HepG2 (cell line): ENCODE measurements around the gene SIVA1. TPM values are rescaled to one million over a fixed set of nuclear protein-coding genes. Genes with fewer than 3 reads are reported as not detected.

Experiments
- AHR ChIP-seq: IDR thresholded peaks from 2 replicates; pipeline ENCODE4 v1.6.1; 2018; ENCODE audit warnings: missing genetic modification reagents, missing compliant biosample characterization
- BCL6 ChIP-seq: IDR thresholded peaks from 2 replicates; pipeline ENCODE4 v1.6.1; 2016; ENCODE audit warnings: missing genetic modification reagents, missing compliant biosample characterization
- BHLHE40 ChIP-seq: IDR thresholded peaks from 2 replicates; pipeline ENCODE4 v1.6.1; 2011; ENCODE audit warnings: low read length, improper control_type of control experiment
- CC2D1A ChIP-seq: sonication (generic); formaldehyde crosslinking; IDR thresholded peaks from 2 replicates; pipeline ENCODE4 v1.8.1; 2023; ENCODE audit warnings: mild to moderate bottlenecking, missing genetic modification reagents
- CERS6 ChIP-seq: sonication (generic); formaldehyde crosslinking; IDR thresholded peaks from 2 replicates; pipeline ENCODE4 v1.5.0; 2020; ENCODE audit warnings: missing genetic modification reagents
- EP300 ChIP-seq, 3 experiments: sonication (generic) in 1 of 3; formaldehyde crosslinking in 1 of 3; IDR thresholded peaks; 2 replicates each; pipeline versions ENCODE4 v1.5.1 to v1.6.1; 2011 to 2020; ENCODE audit warnings: low read depth in 2 of 3, low read length in 2 of 3, borderline replicate concordance in 1 of 3, improper control_type of control experiment in 1 of 3, mild to moderate bottlenecking in 1 of 3, missing genetic modification reagents in 1 of 3, moderate library complexity in 1 of 3
- FUBP1 ChIP-seq: sonication (generic); formaldehyde crosslinking; IDR thresholded peaks from 2 replicates; pipeline ENCODE4 v1.5.1; 2020; ENCODE audit warnings: missing genetic modification reagents, mild to moderate bottlenecking, borderline replicate concordance
- HOMEZ ChIP-seq: IDR thresholded peaks from 2 replicates; pipeline ENCODE4 v1.6.1; 2016; ENCODE audit warnings: low read depth
- KDM2A ChIP-seq: sonication (generic); formaldehyde crosslinking; IDR thresholded peaks from 2 replicates; pipeline ENCODE4 v1.4.0; 2020; ENCODE audit warnings: low read depth, missing genetic modification reagents, borderline replicate concordance
- NCOA2 ChIP-seq: sonication (generic); formaldehyde crosslinking; IDR thresholded peaks from 2 replicates; pipeline ENCODE4 v1.8.0; 2022; ENCODE audit warnings: inconsistent platforms
- NONO ChIP-seq, 2 experiments: fragments of 450-650 bp in 1 of 2; sonication (generic) in 1 of 2; formaldehyde crosslinking in 1 of 2; IDR thresholded peaks in 1 of 2; conservative IDR thresholded peaks in 1 of 2; 2 replicates each; pipeline versions ENCODE4 v1.6.1 to v1.8.0; 2017 to 2022; ENCODE audit warnings: mild to moderate bottlenecking in 1 of 2, missing genetic modification reagents in 1 of 2, moderate library complexity in 1 of 2
- SP2 ChIP-seq: sonication (generic); formaldehyde crosslinking; IDR thresholded peaks from 2 replicates; pipeline ENCODE4 v1.5.1; 2020; ENCODE audit warnings: mild to moderate bottlenecking, missing genetic modification reagents
- STAG1 ChIP-seq: sonication (generic); formaldehyde crosslinking; IDR thresholded peaks from 2 replicates; pipeline ENCODE4 v1.4.0; 2020; ENCODE audit warnings: missing genetic modification reagents
- YY1 ChIP-seq: IDR thresholded peaks from 2 replicates; pipeline ENCODE4 v1.6.1; 2011; ENCODE audit warnings: low read length, low read depth, moderate library complexity, mild to moderate bottlenecking; ENCODE audit not compliant: insufficient read depth, insufficient replicate concordance
- ZMYM2 ChIP-seq: sonication (generic); formaldehyde crosslinking; IDR thresholded peaks from 2 replicates; pipeline ENCODE4 v1.8.0; 2022; ENCODE audit warnings: mild to moderate bottlenecking, missing genetic modification reagents
- ZNF138 ChIP-seq: sonication (generic); formaldehyde crosslinking; IDR thresholded peaks from 2 replicates; pipeline ENCODE4 v1.5.0; 2020; ENCODE audit warnings: mild to moderate bottlenecking, low read depth, missing genetic modification reagents
- ZNF260 ChIP-seq: sonication (generic); formaldehyde crosslinking; IDR thresholded peaks from 2 replicates; pipeline ENCODE4 v1.4.0; 2020; ENCODE audit warnings: missing genetic modification reagents, low read depth, mild to moderate bottlenecking, borderline replicate concordance
- ZNF33B ChIP-seq: sonication (generic); formaldehyde crosslinking; IDR thresholded peaks from 2 replicates; pipeline ENCODE4 v1.5.1; 2020; ENCODE audit warnings: mild to moderate bottlenecking, missing genetic modification reagents
- ZNF354B ChIP-seq: sonication (generic); formaldehyde crosslinking; IDR thresholded peaks from 2 replicates; pipeline ENCODE4 v1.8.0; 2022; ENCODE audit warnings: mild to moderate bottlenecking, missing genetic modification reagents
- ZNF549 ChIP-seq: sonication (generic); formaldehyde crosslinking; IDR thresholded peaks from 2 replicates; pipeline ENCODE4 v1.5.0; 2020; ENCODE audit warnings: missing genetic modification reagents
- ZNF878 ChIP-seq: sonication (generic); formaldehyde crosslinking; IDR thresholded peaks from 2 replicates; pipeline ENCODE4 v1.8.1; 2023; ENCODE audit warnings: mild to moderate bottlenecking, missing genetic modification reagents, moderate library complexity
- ZSCAN30 ChIP-seq: sonication (generic); formaldehyde crosslinking; IDR thresholded peaks from 2 replicates; pipeline ENCODE4 v1.5.0; 2020; ENCODE audit warnings: mild to moderate bottlenecking, missing genetic modification reagents
- polyA plus RNA-seq, 8 experiments: library from polyadenylated mRNA; depleted of rRNA in 3 of 8; stranded (reverse) in 7 of 8; unstranded in 1 of 8; fragments of >200 nt; fragmentation: Illumina TruSeq in 4 of 8; extraction: Trizol in 4 of 8; gene quantifications; 2 replicates each; pipeline versions ENCODE4 v1.2.1 to v1.2.3, GENCODE V29; 2011 to 2016; ENCODE audit warnings: low read depth in 4 of 8, missing spikeins in 1 of 8, mixed read lengths in 1 of 8; ENCODE audit not compliant: insufficient read depth in 1 of 8
- total RNA-seq, 5 experiments: library from RNA; depleted of rRNA; stranded (reverse); fragments of >200 nt; fragmentation: Illumina TruSeq; extraction: Trizol; gene quantifications; 2 replicates each; pipeline ENCODE4 v1.2.3, GENCODE V29; 2016; ENCODE audit warnings: low read depth in 1 of 5
- TF ChIP-seq, protein P1 (sequence below): sonication (generic); formaldehyde crosslinking; IDR thresholded peaks from 2 replicates; pipeline ENCODE4 v1.5.0; 2020; ENCODE audit warnings: mild to moderate bottlenecking, missing genetic modification reagents

SIVA1 gene
- total and polyA plus RNA-seq, 2 of the 13 experiments (the other 11 are each of a cell fraction or from before 2014, with no cell fraction given) = 123 to 186 TPM

DNA sequence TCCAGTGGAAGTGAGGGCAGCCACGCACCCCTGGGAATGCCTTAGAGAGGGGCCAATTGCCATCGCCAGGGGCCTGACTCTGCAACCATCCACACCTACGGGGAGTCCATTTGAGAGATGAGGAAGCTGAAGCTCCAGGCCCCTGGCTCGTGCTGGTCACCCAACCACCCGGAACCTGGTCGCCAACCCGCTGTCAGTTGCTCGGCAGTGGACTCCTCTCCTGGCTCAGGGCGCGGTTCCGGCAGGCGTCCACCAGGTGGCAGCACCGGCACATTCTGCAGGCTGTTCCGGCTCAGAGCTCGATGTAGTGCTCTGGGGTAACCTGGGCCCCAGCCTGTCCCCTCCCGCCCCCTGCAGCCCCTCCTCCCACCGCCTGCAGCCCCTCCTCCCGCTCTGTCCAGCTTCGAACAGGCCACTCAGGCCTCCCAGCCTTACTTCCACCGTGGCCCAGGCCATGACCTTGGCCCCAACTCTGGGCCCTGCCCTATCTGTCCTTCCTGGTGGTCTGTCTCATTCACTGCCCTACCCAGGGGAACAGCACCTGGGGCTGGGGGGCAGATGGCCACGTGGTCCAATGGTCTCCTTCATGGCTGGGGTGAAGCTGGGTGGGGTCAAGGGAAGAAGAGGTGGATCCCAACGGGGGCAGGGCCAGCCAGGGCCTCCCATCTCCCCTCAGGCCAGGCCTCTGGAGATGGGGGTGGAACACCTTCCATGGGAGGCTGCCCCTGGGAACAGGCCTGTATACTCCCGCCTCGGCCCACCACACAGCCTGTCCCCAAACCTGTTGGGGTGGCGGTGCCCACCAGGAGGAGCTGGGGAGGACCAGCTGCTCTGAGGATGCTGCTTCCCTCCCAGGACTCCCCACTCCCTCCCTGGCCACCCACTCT is 15.7 kb downstream of the SIVA1 start (continued):
- TF ChIP-seq HOMEZ (CRISPR knock-in tag) = no peak; the same call in 1 of the 2 replicates
- TF ChIP-seq SP2 (CRISPR knock-in tag) = no peak
- TF ChIP-seq ZNF138 = 0 out of 2 replicates have a peak, but pooled peaks have one; percentile 18
- no peak for TF ChIP-seq ZNF549
- peak; percentile 47; the same call in 1 of the 2 replicates for TF ChIP-seq NCOA2 (CRISPR knock-in tag)
- TF ChIP-seq STAG1 (CRISPR knock-in tag) = peak; percentile 91
- TF ChIP-seq ZNF260 (CRISPR knock-in tag) = no peak
- no peak; the same call in 1 of the 2 replicates for TF ChIP-seq CC2D1A (CRISPR knock-in tag)
- TF ChIP-seq, protein P1, sequence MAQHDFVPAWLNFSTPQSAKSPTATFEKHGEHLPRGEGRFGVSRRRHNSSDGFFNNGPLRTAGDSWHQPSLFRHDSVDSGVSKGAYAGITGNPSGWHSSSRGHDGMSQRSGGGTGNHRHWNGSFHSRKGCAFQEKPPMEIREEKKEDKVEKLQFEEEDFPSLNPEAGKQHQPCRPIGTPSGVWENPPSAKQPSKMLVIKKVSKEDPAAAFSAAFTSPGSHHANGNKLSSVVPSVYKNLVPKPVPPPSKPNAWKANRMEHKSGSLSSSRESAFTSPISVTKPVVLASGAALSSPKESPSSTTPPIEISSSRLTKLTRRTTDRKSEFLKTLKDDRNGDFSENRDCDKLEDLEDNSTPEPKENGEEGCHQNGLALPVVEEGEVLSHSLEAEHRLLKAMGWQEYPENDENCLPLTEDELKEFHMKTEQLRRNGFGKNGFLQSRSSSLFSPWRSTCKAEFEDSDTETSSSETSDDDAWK (CRISPR knock-in tag) = no peak
- TF ChIP-seq ZMYM2 (CRISPR knock-in tag) = no peak
- TF ChIP-seq ZNF33B = no peak
- peak; percentile 51; the same call in 1 of the 2 replicates for TF ChIP-seq BCL6 (CRISPR knock-in tag)
- TF ChIP-seq KDM2A (CRISPR knock-in tag) = peak; percentile 92
- no peak for TF ChIP-seq CERS6 (CRISPR knock-in tag)
- TF ChIP-seq AHR (CRISPR knock-in tag) = 0 out of 2 replicates have a peak, but pooled peaks have one; percentile 16
- no peak for TF ChIP-seq ZNF354B (CRISPR knock-in tag)
- no peak for TF ChIP-seq YY1
- no peak for TF ChIP-seq FUBP1 (CRISPR knock-in tag)
- TF ChIP-seq EP300 (IDR thresholded peaks at IDR 0.05; ENCODE audit: low read depth in 2 of 2, low read length in 2 of 2) = peak in 1 of 2 experiments; percentile 32; a peak in 2 of 4 replicates
- no peak for TF ChIP-seq EP300 (CRISPR knock-in tag; IDR thresholded peaks at IDR 0.05; ENCODE audit: borderline replicate concordance)
- peak; percentile 49; the same call in 1 of the 2 replicates for TF ChIP-seq BHLHE40
- TF ChIP-seq NONO (IDR thresholded peaks at IDR 0.05) = no peak
- peak; percentile 85 for TF ChIP-seq NONO (CRISPR knock-in tag; conservative IDR thresholded peaks at IDR 0.05)
- no peak; the same call in 1 of the 2 replicates for TF ChIP-seq ZNF878 (CRISPR knock-in tag)
- no peak for TF ChIP-seq ZSCAN30 (CRISPR knock-in tag)
